Measurements from ENCODE around the gene HS3ST5. TPM values are rescaled to one million over a fixed set of nuclear protein-coding genes. Genes with fewer than 3 reads are reported as not detected.

The HS3ST5 gene
- total RNA-seq, 3 donors from 2014 or later: not detected

- Histone ChIP-seq H3K9me3 (no peaks in the 10 kb centered on the region), H3K4me1 (no peaks in the 10 kb centered on the region), H3K4me3 (no peak overlapping the region), H3K27me3 (no peaks in the 10 kb centered on the region), H3K27ac (no peak overlapping the region), H3K36me3 (no peaks in the 10 kb centered on the region)
- no peak for DNase-seq (ENCODE audit: low spot score in 2 of 2)
- intact Hi-C loops (cut with DNase I; ENCODE audit: low total_unique reads): no loop called here
- TF ChIP-seq POLR2A (IDR thresholded peaks at IDR 0.05) (no peak), CTCF (IDR thresholded peaks at IDR 0.05) (no peak), POLR2AphosphoS5 (IDR thresholded peaks at IDR 0.05) (no peak)
These were observed 35.1 kb upstream of the HS3ST5 start for GRCh38 chr6:114377881-114378280.

- H3K9me3 ChIP-seq: no peaks in the 10 kb centered on the region
- intact Hi-C loops (cut with DNase I; ENCODE audit: low total_unique reads): no loop called here
- TF ChIP-seq POLR2A (IDR thresholded peaks at IDR 0.05): no peak
- no peak for TF ChIP-seq CTCF (IDR thresholded peaks at IDR 0.05)
- TF ChIP-seq POLR2AphosphoS5 (IDR thresholded peaks at IDR 0.05): no peak
- DNase-seq (ENCODE audit: low spot score in 2 of 2): no peak
- H3K4me3 ChIP-seq: no peak overlapping the region
- no peaks in the 10 kb centered on the region for H3K27me3 ChIP-seq
- H3K4me1 ChIP-seq: no peaks in the 10 kb centered on the region
- H3K36me3 ChIP-seq: no peaks in the 10 kb centered on the region
- H3K27ac ChIP-seq: no peak overlapping the region
These were observed 33.9 kb upstream of the HS3ST5 start for GRCh38 chr6:114376611-114377175.

- no peaks in the 10 kb centered on the region for H3K9me3 ChIP-seq
- intact Hi-C loops (cut with DNase I; ENCODE audit: low total_unique reads): no loop called here
- no peak overlapping the region for H3K4me3 ChIP-seq
- no peaks in the 10 kb centered on the region for H3K4me1 ChIP-seq
- TF ChIP-seq CTCF (IDR thresholded peaks at IDR 0.05): no peak
- TF ChIP-seq POLR2AphosphoS5 (IDR thresholded peaks at IDR 0.05): no peak
- no peak for TF ChIP-seq POLR2A (IDR thresholded peaks at IDR 0.05)
- DNase-seq (ENCODE audit: low spot score in 2 of 2): no peak
- no peaks in the 10 kb centered on the region for H3K27me3 ChIP-seq
- no peak overlapping the region for H3K27ac ChIP-seq
- H3K36me3 ChIP-seq: no peaks in the 10 kb centered on the region
These were observed 32.8 kb upstream of the HS3ST5 start for GRCh38 chr6:114375541-114376192.

GRCh38 chr6:114367315-114367961 lies 24.6 kb upstream of the HS3ST5 start:
- Histone ChIP-seq H3K27ac (no peak overlapping the region), H3K4me3 (no peak overlapping the region), H3K9me3 (no peaks in the 10 kb centered on the region), H3K27me3 (no peaks in the 10 kb centered on the region), H3K4me1 (no peaks in the 10 kb centered on the region), H3K36me3 (no peaks in the 10 kb centered on the region)
- no peak for TF ChIP-seq CTCF (IDR thresholded peaks at IDR 0.05)
- no peak for TF ChIP-seq POLR2AphosphoS5 (IDR thresholded peaks at IDR 0.05)
- DNase-seq (ENCODE audit: low spot score in 2 of 2): no peak
- intact Hi-C loops (cut with DNase I; ENCODE audit: low total_unique reads): no loop called here

- no peaks in the 10 kb centered on the region for H3K4me1 ChIP-seq
- TF ChIP-seq CTCF (IDR thresholded peaks at IDR 0.05) (no peak), POLR2A (IDR thresholded peaks at IDR 0.05) (no peak), POLR2AphosphoS5 (IDR thresholded peaks at IDR 0.05) (no peak)
- H3K27ac ChIP-seq: no peak overlapping the region
- no peak overlapping the region for H3K4me3 ChIP-seq
- no peaks in the 10 kb centered on the region for H3K36me3 ChIP-seq
- H3K27me3 ChIP-seq: no peaks in the 10 kb centered on the region
- intact Hi-C loops (cut with DNase I; ENCODE audit: low total_unique reads): no loop called here
- DNase-seq (ENCODE audit: low spot score in 2 of 2): no peak
- H3K9me3 ChIP-seq: no peaks in the 10 kb centered on the region
These were observed 24.1 kb upstream of the HS3ST5 start for GRCh38 chr6:114366899-114367298.

Data from breast epithelium (tissue), 4 donors.